LHCN-M2 (cell line): ENCODE results near the gene KIFC3. TPM values are rescaled to one million over a fixed set of nuclear protein-coding genes. Genes with fewer than 3 reads are reported as not detected.
A peak's percentile ranks its signal among the peaks of the same experiment; 100 is the strongest.
"Not testable (repeated sequence)": the region's sequence is repeated elsewhere in the genome, so short reads cannot be mapped to it uniquely, and the experiment has no call there.

ENCODE experiments used
- DNase-seq: peaks from one replicate; pipeline ENCODE4 v3.0.0-alpha.2; 2012; ENCODE audit warnings: low read depth
- total RNA-seq: library from RNA; depleted of rRNA; stranded (reverse); fragments of >200 nt; gene quantifications from 2 replicates; pipeline ENCODE4 v1.2.3, GENCODE V29; 2014; rRNA removed

Gene KIFC3
- total RNA-seq, 1 experiment from 2014 or later = 77.4 TPM

GRCh38 chr16:57724531-57724930, 77.8 kb downstream of the KIFC3 start:
- DNase-seq = no peak

- no peak for DNase-seq
Observed at GRCh38 chr16:57723170-57723569, 79.1 kb downstream of the KIFC3 start.

GRCh38 chr16:57722651-57723050, 79.6 kb downstream of the KIFC3 start:
- no peak for DNase-seq

- no peak for DNase-seq
Observed at GRCh38 chr16:57722210-57722499, 80.1 kb downstream of the KIFC3 start.

GRCh38 chr16:57721356-57722209, 80.7 kb downstream of the KIFC3 start:
- DNase-seq = no peak

GRCh38 chr16:57720142-57720575, 82.1 kb downstream of the KIFC3 start:
- DNase-seq = peak; percentile 43

GRCh38 chr16:57714047-57714446, 88.2 kb downstream of the KIFC3 start:
- DNase-seq = no peak

- no peak for DNase-seq
Observed at GRCh38 chr16:57713596-57713995, 88.7 kb downstream of the KIFC3 start.

GRCh38 chr16:57712569-57712968, 89.7 kb downstream of the KIFC3 start:
- not testable (repeated sequence) for DNase-seq

- DNase-seq = no peak
Observed at GRCh38 chr16:57711993-57712392, 90.3 kb downstream of the KIFC3 start.

- no peak for DNase-seq
Observed at GRCh38 chr16:57711346-57711745, 90.9 kb downstream of the KIFC3 start.

- no peak for DNase-seq
Observed at GRCh38 chr16:57709663-57710062, 92.6 kb downstream of the KIFC3 start.

Other genes starting within 250 kb of the KIFC3 start
- gene ADGRG1, start 173.9 kb downstream of the KIFC3 start, total RNA-seq = 1.3 and 5.5 TPM in 2 replicates
- gene ADGRG3, start 134.2 kb downstream of the KIFC3 start, total RNA-seq = not detected in 2 replicates
- not detected in 2 replicates for gene DRC7, start 107.7 kb downstream of the KIFC3 start, total RNA-seq
- gene KATNB1, start 66.7 kb downstream of the KIFC3 start, total RNA-seq = 23.4 and 23.7 TPM in 2 replicates
- gene CNGB1, start 168.6 kb upstream of the KIFC3 start, total RNA-seq = not detected in 2 replicates
- gene ZNF319, start 198.2 kb upstream of the KIFC3 start, total RNA-seq = 3.5 and 3.8 TPM in 2 replicates
- 24.5 and 37.2 TPM in 2 replicates for gene USB1, start 198.9 kb upstream of the KIFC3 start, total RNA-seq
- 1.9 and 5.0 TPM in 2 replicates for gene MMP15, start 223.3 kb upstream of the KIFC3 start, total RNA-seq